Measurements from ENCODE around the gene EPB42.
"Not testable (repeated sequence)": the region's sequence is repeated elsewhere in the genome, so short reads cannot be mapped to it uniquely, and the experiment has no call there.

Gene EPB42

GRCh38 chr15:43213466-43213865 is 7.4 kb downstream of the EPB42 start:
- DNase-seq (ENCODE audit: extremely low read depth in 1 of 2, low read depth in 1 of 2), result no peak

GRCh38 chr15:43212951-43213350 is 7.9 kb downstream of the EPB42 start:
- DNase-seq (ENCODE audit: extremely low read depth in 1 of 2, low read depth in 1 of 2), result no peak

GRCh38 chr15:43212299-43212698 is 8.5 kb downstream of the EPB42 start:
- no peak for DNase-seq (ENCODE audit: extremely low read depth in 1 of 2, low read depth in 1 of 2)

- no peak for DNase-seq (ENCODE audit: extremely low read depth in 1 of 2, low read depth in 1 of 2)
Measured at GRCh38 chr15:43211224-43211735, 9.5 kb downstream of the EPB42 start.

GRCh38 chr15:43210807-43211206 is 10.0 kb downstream of the EPB42 start:
- DNase-seq (ENCODE audit: extremely low read depth in 1 of 2, low read depth in 1 of 2), result no peak

- no peak for DNase-seq (ENCODE audit: extremely low read depth in 1 of 2, low read depth in 1 of 2)
Measured at GRCh38 chr15:43210172-43210745, 10.6 kb downstream of the EPB42 start.

- no peak for DNase-seq (ENCODE audit: extremely low read depth in 1 of 2, low read depth in 1 of 2)
Measured at GRCh38 chr15:43209059-43209824, 11.6 kb downstream of the EPB42 start.

- no peak for DNase-seq (ENCODE audit: extremely low read depth in 1 of 2, low read depth in 1 of 2)
Measured at GRCh38 chr15:43208052-43209002, 12.5 kb downstream of the EPB42 start.

- no peak for DNase-seq (ENCODE audit: extremely low read depth in 1 of 2, low read depth in 1 of 2)
Measured at GRCh38 chr15:43207024-43207423, 13.8 kb downstream of the EPB42 start.

- no peak for DNase-seq (ENCODE audit: extremely low read depth in 1 of 2, low read depth in 1 of 2)
Measured at GRCh38 chr15:43206054-43206453, 14.8 kb downstream of the EPB42 start.

- DNase-seq (ENCODE audit: extremely low read depth in 1 of 2, low read depth in 1 of 2), result peak in 1 of 2 donors; percentile 22
Measured at GRCh38 chr15:43204016-43204901, 16.6 kb downstream of the EPB42 start.

- DNase-seq (ENCODE audit: extremely low read depth in 1 of 2, low read depth in 1 of 2), result no peak
Measured at GRCh38 chr15:43199945-43200488, 20.8 kb downstream of the EPB42 start.

- no peak for DNase-seq (ENCODE audit: extremely low read depth in 1 of 2, low read depth in 1 of 2)
Measured at GRCh38 chr15:43198992-43199391, 21.8 kb downstream of the EPB42 start.

- not testable (repeated sequence) for DNase-seq (ENCODE audit: extremely low read depth in 1 of 2, low read depth in 1 of 2)
Measured at GRCh38 chr15:43198556-43198955, 22.3 kb downstream of the EPB42 start.

GRCh38 chr15:43197773-43198172 is 23.0 kb downstream of the EPB42 start:
- DNase-seq (ENCODE audit: extremely low read depth in 1 of 2, low read depth in 1 of 2), result not testable (repeated sequence)

- no peak for DNase-seq (ENCODE audit: extremely low read depth in 1 of 2, low read depth in 1 of 2)
Measured at GRCh38 chr15:43196760-43197548, 23.9 kb downstream of the EPB42 start.

GRCh38 chr15:43194795-43195194 is 26.0 kb downstream of the EPB42 start:
- DNase-seq (ENCODE audit: extremely low read depth in 1 of 2, low read depth in 1 of 2), result no peak

GRCh38 chr15:43193710-43194109 is 27.1 kb downstream of the EPB42 start:
- DNase-seq (ENCODE audit: extremely low read depth in 1 of 2, low read depth in 1 of 2), result no peak

- DNase-seq (ENCODE audit: extremely low read depth in 1 of 2, low read depth in 1 of 2), result no peak
Measured at GRCh38 chr15:43190178-43190577, 30.6 kb downstream of the EPB42 start.

All from activated CD8-positive, alpha-beta memory T cell treated with anti-CD3 and anti-CD28 coated beads for 1 hour (primary cell).